MM.1S (cell line): ENCODE data around the gene BEGAIN.

Experiments
- DNase-seq: peaks from one replicate; pipeline ENCODE4 v3.0.0-alpha.2; 2015
- H2AFZ ChIP-seq: fragments of 300-600 bp; sonication (generic); 2 replicates; pipeline ENCODE4 v1.6.0; 2016; ENCODE audit warnings: antibody characterized with exemption, low read length
- H3F3A ChIP-seq: fragments of 300-600 bp; sonication (generic); 2 replicates; pipeline ENCODE4 v1.6.1; 2016; ENCODE audit warnings: mild to moderate bottlenecking, antibody characterized with exemption, low read length, moderate library complexity, mixed read lengths; ENCODE audit not compliant: insufficient read depth
- H3K27ac ChIP-seq: fragments of 300-600 bp; sonication (generic); 2 replicates; pipeline ENCODE4 v1.5.1; 2016; ENCODE audit warnings: mild to moderate bottlenecking, low read length
- H3K27me3 ChIP-seq: fragments of 300-600 bp; sonication (generic); replicated peaks from 2 replicates; pipeline ENCODE4 v1.6.0; 2016; ENCODE audit warnings: low read length; ENCODE audit not compliant: insufficient read depth
- H3K36me3 ChIP-seq: fragments of 300-600 bp; sonication (generic); replicated peaks from 2 replicates; pipeline ENCODE4 v1.6.1; 2016; ENCODE audit warnings: mild to moderate bottlenecking, low read length, mixed read lengths; ENCODE audit not compliant: insufficient read depth
- H3K4me1 ChIP-seq: fragments of 300-600 bp; sonication (generic); 2 replicates; pipeline ENCODE4 v1.6.1; 2016; ENCODE audit warnings: low read length, mixed read lengths
- H3K4me2 ChIP-seq: fragments of 300-600 bp; sonication (generic); 2 replicates; pipeline ENCODE4 v1.6.0; 2016; ENCODE audit warnings: low read depth, low read length
- H3K4me3 ChIP-seq: fragments of 300-600 bp; sonication (generic); 2 replicates; pipeline ENCODE4 v1.5.1; 2016; ENCODE audit warnings: low read length, mixed read lengths
- H3K79me2 ChIP-seq: fragments of 300-600 bp; sonication (generic); 2 replicates; pipeline ENCODE4 v1.6.1; 2016; ENCODE audit warnings: mixed run types, low read length, mixed read lengths
- H3K9ac ChIP-seq: fragments of 300-600 bp; sonication (generic); 2 replicates; pipeline ENCODE4 v1.6.1; 2016; ENCODE audit warnings: low read length, mixed read lengths
- H3K9me2 ChIP-seq: fragments of 300-600 bp; sonication (generic); replicated peaks from 2 replicates; pipeline ENCODE4 v1.6.1; 2016; ENCODE audit warnings: mild to moderate bottlenecking, low read length, mixed read lengths; ENCODE audit not compliant: insufficient read depth
- H3K9me3 ChIP-seq: fragments of 300-600 bp; sonication (generic); replicated peaks from 2 replicates; pipeline ENCODE4 v1.6.1; 2016; ENCODE audit warnings: mild to moderate bottlenecking, low read length, mixed read lengths; ENCODE audit not compliant: insufficient read depth
- H4K20me1 ChIP-seq: fragments of 300-600 bp; sonication (generic); 2 replicates; pipeline ENCODE4 v1.6.1; 2016; ENCODE audit warnings: mild to moderate bottlenecking, low read length, moderate library complexity, mixed read lengths; ENCODE audit not compliant: insufficient read depth
- EZH2 ChIP-seq: fragments of 300-600 bp; sonication (generic); optimal IDR thresholded peaks from 2 replicates; pipeline ENCODE3; 2017; ENCODE audit warnings: low read depth, mild to moderate bottlenecking, antibody characterized with exemption, low read length, mixed read lengths
- EZH2phosphoT487 ChIP-seq: fragments of 300-600 bp; sonication (generic); IDR thresholded peaks from 2 replicates; pipeline ENCODE4 v1.6.1; 2018; ENCODE audit warnings: antibody characterized with exemption, low read length
- TF ChIP-seq, protein P1 (sequence below): fragments of 300-600 bp; sonication (generic); IDR thresholded peaks from 2 replicates; pipeline ENCODE4 v1.5.1; 2016; ENCODE audit warnings: antibody characterized with exemption, low read length, mixed read lengths

Gene BEGAIN

DNA sequence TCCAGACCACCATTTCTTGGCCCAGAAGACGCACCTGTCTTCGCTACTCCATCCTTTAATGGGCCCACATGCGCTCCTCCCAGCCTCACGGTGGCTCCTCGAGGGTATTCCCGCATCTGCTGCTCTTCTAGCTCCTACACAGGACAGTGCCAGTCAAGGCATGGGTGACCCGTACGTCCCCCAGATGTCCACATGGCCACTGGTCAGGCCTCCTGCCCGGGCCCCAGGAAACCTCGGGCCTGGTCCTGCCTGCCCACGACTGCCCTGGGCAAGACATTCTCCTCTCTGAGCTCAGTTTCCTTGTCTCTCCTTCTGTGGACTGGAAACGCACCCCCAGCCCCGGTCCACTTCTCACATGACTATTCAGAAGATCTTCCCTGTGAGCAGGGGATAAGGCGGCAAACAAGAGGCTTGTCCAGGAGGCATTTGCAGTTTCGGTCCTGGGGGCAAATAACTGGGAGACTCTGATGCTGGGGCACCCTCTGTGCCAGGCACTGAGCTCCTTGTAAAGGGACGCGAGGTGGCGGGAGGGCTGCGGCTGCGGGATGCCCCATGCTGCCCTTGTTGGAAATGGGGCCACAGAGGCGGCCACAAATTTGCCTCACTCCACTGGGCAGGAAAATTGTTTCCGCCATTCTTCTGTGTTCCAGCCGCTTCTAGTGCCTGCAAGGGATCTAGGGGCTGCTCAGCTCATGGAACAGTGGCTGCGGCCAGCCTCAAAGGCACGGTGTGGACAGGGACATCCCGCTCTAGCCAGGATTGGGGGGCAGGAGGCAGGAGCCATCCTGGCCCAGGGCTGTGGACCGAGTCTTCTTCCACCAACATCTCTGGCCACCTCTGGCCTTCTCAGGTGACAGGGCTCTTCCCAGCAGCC is 6.8 kb upstream of the BEGAIN start:
- no peak overlapping the region for H3K9ac ChIP-seq
- peaks cover 30% of the 10 kb centered on the region for H3K27me3 ChIP-seq
- no peak overlapping the region for H3K4me3 ChIP-seq
- H3K27ac ChIP-seq = no peak overlapping the region
- H2AFZ ChIP-seq = no peak overlapping the region
- DNase-seq = no peak
- H3K4me1 ChIP-seq = no peaks in the 10 kb centered on the region
- H3K9me3 ChIP-seq = no peaks in the 10 kb centered on the region
- H3K9me2 ChIP-seq = no peaks in the 10 kb centered on the region
- TF ChIP-seq EZH2 = no peak
- no peak for TF ChIP-seq EZH2phosphoT487
- TF ChIP-seq, protein P1, sequence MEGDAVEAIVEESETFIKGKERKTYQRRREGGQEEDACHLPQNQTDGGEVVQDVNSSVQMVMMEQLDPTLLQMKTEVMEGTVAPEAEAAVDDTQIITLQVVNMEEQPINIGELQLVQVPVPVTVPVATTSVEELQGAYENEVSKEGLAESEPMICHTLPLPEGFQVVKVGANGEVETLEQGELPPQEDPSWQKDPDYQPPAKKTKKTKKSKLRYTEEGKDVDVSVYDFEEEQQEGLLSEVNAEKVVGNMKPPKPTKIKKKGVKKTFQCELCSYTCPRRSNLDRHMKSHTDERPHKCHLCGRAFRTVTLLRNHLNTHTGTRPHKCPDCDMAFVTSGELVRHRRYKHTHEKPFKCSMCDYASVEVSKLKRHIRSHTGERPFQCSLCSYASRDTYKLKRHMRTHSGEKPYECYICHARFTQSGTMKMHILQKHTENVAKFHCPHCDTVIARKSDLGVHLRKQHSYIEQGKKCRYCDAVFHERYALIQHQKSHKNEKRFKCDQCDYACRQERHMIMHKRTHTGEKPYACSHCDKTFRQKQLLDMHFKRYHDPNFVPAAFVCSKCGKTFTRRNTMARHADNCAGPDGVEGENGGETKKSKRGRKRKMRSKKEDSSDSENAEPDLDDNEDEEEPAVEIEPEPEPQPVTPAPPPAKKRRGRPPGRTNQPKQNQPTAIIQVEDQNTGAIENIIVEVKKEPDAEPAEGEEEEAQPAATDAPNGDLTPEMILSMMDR = no peak
- no peaks in the 10 kb centered on the region for H3F3A ChIP-seq
- no peak overlapping the region for H3K4me2 ChIP-seq
- H3K79me2 ChIP-seq = no peaks in the 10 kb centered on the region
- no peaks in the 10 kb centered on the region for H3K36me3 ChIP-seq
- no peaks in the 10 kb centered on the region for H4K20me1 ChIP-seq

DNA sequence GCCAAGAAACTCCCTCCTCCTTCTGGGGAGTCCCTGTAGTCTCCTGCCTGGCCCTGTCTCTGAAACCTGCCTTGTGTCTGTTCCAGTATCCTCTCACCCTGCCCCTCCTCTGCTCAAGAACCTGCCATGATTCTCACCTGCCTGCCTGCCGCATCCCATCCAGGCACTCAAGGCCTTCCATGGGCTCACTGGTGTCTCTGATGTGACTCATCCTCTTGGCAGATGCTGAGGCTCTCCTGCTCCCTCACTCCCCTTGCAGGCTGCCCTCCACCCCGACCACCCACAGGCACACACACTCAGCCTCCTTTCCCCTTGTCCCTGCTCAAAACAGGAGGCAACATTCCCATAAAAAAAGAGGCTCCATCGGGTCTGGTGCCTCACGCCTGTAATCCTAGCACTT is 5.8 kb upstream of the BEGAIN start:
- peaks cover 35% of the 10 kb centered on the region for H3K27me3 ChIP-seq
- H3F3A ChIP-seq = no peaks in the 10 kb centered on the region
- H3K4me2 ChIP-seq = no peak overlapping the region
- no peaks in the 10 kb centered on the region for H4K20me1 ChIP-seq
- DNase-seq = no peak
- no peak overlapping the region for H3K9ac ChIP-seq
- no peaks in the 10 kb centered on the region for H3K36me3 ChIP-seq
- H3K9me3 ChIP-seq = no peaks in the 10 kb centered on the region
- H3K4me1 ChIP-seq = no peaks in the 10 kb centered on the region
- H3K4me3 ChIP-seq = no peak overlapping the region
- TF ChIP-seq EZH2 (no peak), EZH2phosphoT487 (no peak)
- TF ChIP-seq, protein P1 = no peak
- no peak overlapping the region for H2AFZ ChIP-seq
- H3K9me2 ChIP-seq = no peaks in the 10 kb centered on the region
- H3K27ac ChIP-seq = no peak overlapping the region
- no peaks in the 10 kb centered on the region for H3K79me2 ChIP-seq

DNA sequence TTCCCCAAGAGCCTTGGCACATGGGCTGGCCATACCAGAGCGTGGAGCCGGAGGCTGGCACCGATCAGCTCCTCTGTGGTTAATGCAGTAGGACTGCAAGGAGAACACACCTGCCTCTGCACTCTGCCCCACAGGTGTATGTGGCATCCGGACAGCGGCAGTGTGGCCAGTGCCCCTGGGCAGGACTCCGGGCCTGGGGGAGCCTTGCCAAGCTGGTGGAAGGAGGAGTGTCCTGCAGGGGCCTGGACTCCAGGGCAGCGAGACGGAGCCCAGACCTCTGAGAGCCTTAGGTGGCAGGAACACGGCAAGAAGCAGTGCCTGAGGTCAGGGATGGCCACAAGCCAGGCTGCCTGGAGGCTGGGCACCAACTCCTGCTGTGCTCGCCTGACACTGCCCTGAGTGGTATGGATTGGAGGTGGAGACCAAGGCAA is 5.3 kb upstream of the BEGAIN start:
- H3K79me2 ChIP-seq = no peaks in the 10 kb centered on the region
- H3F3A ChIP-seq = no peaks in the 10 kb centered on the region
- H3K27ac ChIP-seq = no peak overlapping the region
- no peak overlapping the region for H2AFZ ChIP-seq
- H4K20me1 ChIP-seq = no peaks in the 10 kb centered on the region
- TF ChIP-seq EZH2 (no peak), EZH2phosphoT487 (no peak)
- TF ChIP-seq, protein P1 = no peak
- H3K4me2 ChIP-seq = no peak overlapping the region
- no peaks in the 10 kb centered on the region for H3K4me1 ChIP-seq
- peaks cover 38% of the 10 kb centered on the region for H3K27me3 ChIP-seq
- H3K9me3 ChIP-seq = no peaks in the 10 kb centered on the region
- no peaks in the 10 kb centered on the region for H3K36me3 ChIP-seq
- DNase-seq = no peak
- no peak overlapping the region for H3K9ac ChIP-seq
- no peaks in the 10 kb centered on the region for H3K9me2 ChIP-seq
- no peak overlapping the region for H3K4me3 ChIP-seq
